ENCODE measurements around the gene CAVIN1.
A peak's percentile ranks its signal among the peaks of the same experiment; 100 is the strongest.
"Not testable (repeated sequence)": the region's sequence is repeated elsewhere in the genome, so short reads cannot be mapped to it uniquely, and the experiment has no call there.

The CAVIN1 gene

GRCh38 chr17:42422958-42423712, at the start of gene CAVIN1:
CAVIN1 (minus strand) TSS chr17:42423256; CDS start chr17:42423097, 159 bp downstream.
- DNase-seq = no peak

- DNase-seq = no peak
Measured at GRCh38 chr17:42467889-42468288, 44.8 kb upstream of the CAVIN1 start.

- no peak for DNase-seq
Measured at GRCh38 chr17:42463976-42464400, 40.9 kb upstream of the CAVIN1 start.

GRCh38 chr17:42460371-42460770, 37.3 kb upstream of the CAVIN1 start:
- DNase-seq = no peak

- no peak for DNase-seq
Measured at GRCh38 chr17:42459801-42460281, 36.8 kb upstream of the CAVIN1 start.

GRCh38 chr17:42459256-42459800, 36.3 kb upstream of the CAVIN1 start:
- DNase-seq = no peak

GRCh38 chr17:42458497-42459255, 35.6 kb upstream of the CAVIN1 start, which contains the start of gene ATP6V0A1:
ATP6V0A1 (plus strand) TSS chr17:42458878; CDS start chr17:42460895, 2,017 bp downstream.
- peak; percentile 77 for DNase-seq

GRCh38 chr17:42457107-42457792, 34.2 kb upstream of the CAVIN1 start:
- DNase-seq = no peak

- no peak for DNase-seq
Measured at GRCh38 chr17:42456223-42457106, 33.4 kb upstream of the CAVIN1 start.

- not testable (repeated sequence) for DNase-seq
Measured at GRCh38 chr17:42454987-42455386, 31.9 kb upstream of the CAVIN1 start.

- no peak for DNase-seq
Measured at GRCh38 chr17:42453439-42453838, 30.4 kb upstream of the CAVIN1 start.

- not testable (repeated sequence) for DNase-seq
Measured at GRCh38 chr17:42451270-42451669, 28.2 kb upstream of the CAVIN1 start.

GRCh38 chr17:42449838-42450237, 26.8 kb upstream of the CAVIN1 start:
- DNase-seq = not testable (repeated sequence)

- DNase-seq = not testable (repeated sequence)
Measured at GRCh38 chr17:42449176-42449575, 26.1 kb upstream of the CAVIN1 start.

GRCh38 chr17:42442196-42442565, 19.1 kb upstream of the CAVIN1 start:
- DNase-seq = no peak

GRCh38 chr17:42441371-42442195, 18.5 kb upstream of the CAVIN1 start:
- DNase-seq = no peak

GRCh38 chr17:42438600-42439567, 15.8 kb upstream of the CAVIN1 start:
- peak; percentile 26 for DNase-seq

GRCh38 chr17:42436391-42436790, 13.3 kb upstream of the CAVIN1 start:
- no peak for DNase-seq

GRCh38 chr17:42431758-42432161, 8.7 kb upstream of the CAVIN1 start:
- DNase-seq = no peak

All from activated CD4-positive, alpha-beta T cell treated with anti-CD3 and anti-CD28 coated beads for 1 hour (primary cell).